ENCODE results near the gene KCNMA1.
"Not testable (repeated sequence)": the region's sequence is repeated elsewhere in the genome, so short reads cannot be mapped to it uniquely, and the experiment has no call there.

The KCNMA1 gene

GRCh38 chr10:77368006-77368405, 269.6 kb downstream of the KCNMA1 start:
- no peak for DNase-seq (ENCODE audit: low read depth)

GRCh38 chr10:77363210-77363609, 274.4 kb downstream of the KCNMA1 start:
- DNase-seq (ENCODE audit: low read depth): no peak

- DNase-seq (ENCODE audit: low read depth): no peak
These were observed 275.8 kb downstream of the KCNMA1 start for GRCh38 chr10:77361831-77362230.

- DNase-seq (ENCODE audit: low read depth): no peak
These were observed 276.2 kb downstream of the KCNMA1 start for GRCh38 chr10:77361426-77361825.

- DNase-seq (ENCODE audit: low read depth): no peak
These were observed 276.8 kb downstream of the KCNMA1 start for GRCh38 chr10:77360835-77361234.

- no peak for DNase-seq (ENCODE audit: low read depth)
These were observed 277.6 kb downstream of the KCNMA1 start for GRCh38 chr10:77359950-77360520.

DNA sequence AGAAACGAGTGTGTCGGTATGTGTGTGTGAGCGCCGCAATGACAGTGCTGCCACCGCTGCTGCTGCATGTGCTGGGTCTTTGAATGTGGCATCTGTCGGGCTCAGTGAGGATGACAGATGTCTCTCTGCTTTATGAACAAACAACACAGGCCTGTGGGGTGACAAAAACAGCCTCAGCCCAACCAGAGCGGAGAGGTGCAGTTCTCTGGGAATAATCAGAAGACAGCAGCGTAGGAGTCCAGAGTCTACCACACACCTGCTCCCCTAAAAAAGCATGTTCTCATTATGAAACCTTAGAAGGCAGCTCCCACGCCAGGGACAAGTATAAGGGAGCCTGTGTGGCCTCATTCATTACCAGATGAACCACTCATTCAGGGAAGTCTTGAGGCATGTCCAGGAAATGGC, 278.3 kb downstream of the KCNMA1 start:
- DNase-seq (ENCODE audit: low read depth): no peak

DNA sequence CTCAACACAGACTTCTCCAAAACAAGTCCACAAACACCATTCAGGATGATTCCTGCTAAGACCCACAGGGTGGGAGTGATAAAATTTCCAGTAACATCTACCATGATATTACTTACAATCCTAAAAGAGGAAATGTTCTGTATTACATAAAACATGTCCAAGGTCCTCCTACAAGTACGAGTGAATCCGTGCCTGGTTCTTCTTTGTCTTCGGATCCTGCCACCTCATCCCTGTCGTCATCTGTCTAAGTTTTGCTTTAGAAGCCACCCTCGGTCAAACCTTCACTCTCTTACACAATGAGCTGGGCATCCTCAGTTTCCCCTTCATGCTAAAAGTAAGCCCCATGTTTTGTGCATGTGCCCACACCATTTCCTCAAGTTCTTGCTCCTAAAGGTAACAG, 279.0 kb downstream of the KCNMA1 start:
- no peak for DNase-seq (ENCODE audit: low read depth)

DNA sequence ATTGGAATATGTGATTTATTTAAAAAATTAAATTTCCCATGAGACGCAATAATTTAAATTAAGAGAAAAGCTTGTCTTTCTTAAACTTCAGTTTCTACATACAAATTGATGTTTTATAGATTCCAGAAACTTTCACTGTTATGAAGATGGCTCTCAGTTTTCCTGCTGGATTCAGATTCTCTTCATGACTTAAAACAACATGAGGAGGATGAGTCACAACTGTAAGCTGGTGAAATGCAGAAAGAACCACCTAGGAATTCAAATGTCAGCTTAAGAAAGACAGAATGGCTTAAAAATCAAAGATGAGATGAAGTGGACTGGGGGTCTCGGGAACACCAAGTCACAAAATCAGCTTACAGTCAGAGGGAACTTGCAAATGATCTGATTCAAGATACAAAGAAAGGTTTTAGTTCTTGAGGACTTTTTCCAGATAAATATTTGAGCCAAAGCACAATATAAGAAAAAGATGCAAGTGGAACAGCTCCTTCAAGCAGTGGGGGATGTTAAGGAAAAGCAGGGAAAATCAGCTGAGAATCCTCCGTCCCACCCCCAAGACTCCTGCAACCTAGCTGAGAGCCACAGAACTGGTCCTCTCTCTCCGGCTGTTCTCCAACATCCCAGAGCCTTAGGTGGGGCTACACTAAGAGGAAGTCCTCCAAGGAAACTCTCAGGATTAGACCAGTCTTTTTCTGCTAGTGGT, 279.8 kb downstream of the KCNMA1 start:
- DNase-seq (ENCODE audit: low read depth): no peak

GRCh38 chr10:77357185-77357584, 280.4 kb downstream of the KCNMA1 start:
- DNase-seq (ENCODE audit: low read depth): no peak

- no peak for DNase-seq (ENCODE audit: low read depth)
These were observed 281.8 kb downstream of the KCNMA1 start for GRCh38 chr10:77355844-77356243.

- no peak for DNase-seq (ENCODE audit: low read depth)
These were observed 286.2 kb downstream of the KCNMA1 start for GRCh38 chr10:77351386-77351785.

GRCh38 chr10:77350711-77351119, 286.9 kb downstream of the KCNMA1 start:
- DNase-seq (ENCODE audit: low read depth): peak; percentile 40

- no peak for DNase-seq (ENCODE audit: low read depth)
These were observed 287.5 kb downstream of the KCNMA1 start for GRCh38 chr10:77350134-77350533.

DNA sequence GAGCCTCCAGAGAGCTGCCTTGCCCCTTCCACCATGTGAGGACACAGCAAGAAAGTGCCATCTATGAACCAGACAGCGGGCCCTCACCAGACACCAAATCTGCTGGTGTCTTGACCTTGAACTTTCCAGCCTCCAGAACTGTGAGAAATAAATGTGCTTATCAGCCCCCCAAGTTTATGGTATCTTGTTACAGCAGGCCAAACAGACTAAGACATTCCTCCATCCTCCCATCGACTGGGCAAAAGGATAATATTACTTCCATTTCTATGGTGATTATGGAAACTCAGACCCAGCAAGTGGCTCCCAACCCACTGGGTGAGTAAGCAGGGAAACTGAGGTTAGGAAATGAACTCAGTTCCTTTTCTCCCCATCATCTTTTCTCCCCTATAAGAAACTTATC, 288.4 kb downstream of the KCNMA1 start:
- no peak for DNase-seq (ENCODE audit: low read depth)

- DNase-seq (ENCODE audit: low read depth): no peak
These were observed 288.9 kb downstream of the KCNMA1 start for GRCh38 chr10:77348751-77349150.

DNA sequence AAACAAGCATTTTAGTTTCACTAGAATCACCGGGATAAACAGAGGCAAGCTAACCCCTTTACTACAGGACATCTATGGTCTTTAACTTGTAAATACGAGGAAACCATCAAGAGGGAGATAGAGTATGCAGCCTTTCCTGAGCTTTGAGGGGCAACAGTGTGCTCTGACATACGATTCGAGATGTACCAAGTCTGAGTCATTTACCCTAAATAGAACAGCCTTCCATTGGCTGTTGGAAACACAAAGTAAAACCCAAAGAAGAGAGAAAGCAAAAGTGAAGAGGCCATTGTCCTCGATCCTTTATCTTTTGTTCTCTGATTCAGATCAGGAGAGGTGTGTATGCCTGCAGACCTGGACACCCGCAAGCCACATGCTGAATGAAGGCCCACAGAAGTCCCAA, 289.5 kb downstream of the KCNMA1 start:
- DNase-seq (ENCODE audit: low read depth): no peak

DNA sequence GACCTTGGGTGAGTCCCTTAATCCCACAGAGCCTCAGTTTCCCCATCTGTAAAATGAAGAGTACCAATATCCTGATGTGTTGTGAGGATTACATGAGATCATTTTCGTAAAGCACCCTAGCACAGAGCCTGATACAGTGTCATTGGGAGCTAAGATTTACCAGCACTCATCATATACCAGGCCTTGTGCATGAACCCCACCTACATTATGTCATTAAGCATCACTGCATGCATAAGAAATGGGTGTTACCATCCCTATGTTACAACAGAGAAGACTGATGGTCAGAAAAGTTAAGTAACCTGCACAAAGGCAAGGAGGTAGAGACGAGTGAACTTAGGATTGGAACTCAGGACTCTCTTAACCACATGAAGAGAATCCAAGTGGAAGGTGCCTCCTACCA, 290.6 kb downstream of the KCNMA1 start:
- no peak for DNase-seq (ENCODE audit: low read depth)

- DNase-seq (ENCODE audit: low read depth): no peak
These were observed 296.6 kb downstream of the KCNMA1 start for GRCh38 chr10:77341055-77341454.

- DNase-seq (ENCODE audit: low read depth): not testable (repeated sequence)
These were observed 297.7 kb downstream of the KCNMA1 start for GRCh38 chr10:77339872-77340271.

DNA sequence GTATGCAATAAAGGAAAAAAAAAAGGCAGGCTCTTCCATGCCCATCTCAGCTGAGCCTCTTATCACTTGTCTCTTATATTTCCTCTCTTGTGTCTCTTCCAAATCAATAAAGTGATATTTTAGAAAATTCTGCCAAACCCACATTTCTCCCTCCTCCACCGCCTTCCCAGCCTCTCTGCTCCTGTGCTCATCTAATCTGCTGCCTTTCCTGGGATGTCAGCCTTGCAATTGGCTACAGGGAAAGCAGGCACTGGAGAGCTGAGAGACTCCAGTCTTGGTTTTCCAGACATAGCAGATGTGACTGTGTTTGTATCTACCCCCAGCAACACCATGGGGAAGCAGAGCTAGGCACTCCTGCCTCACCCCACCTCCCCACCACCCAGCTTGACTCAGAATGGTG, 298.4 kb downstream of the KCNMA1 start:
- no peak for DNase-seq (ENCODE audit: low read depth)

DNA sequence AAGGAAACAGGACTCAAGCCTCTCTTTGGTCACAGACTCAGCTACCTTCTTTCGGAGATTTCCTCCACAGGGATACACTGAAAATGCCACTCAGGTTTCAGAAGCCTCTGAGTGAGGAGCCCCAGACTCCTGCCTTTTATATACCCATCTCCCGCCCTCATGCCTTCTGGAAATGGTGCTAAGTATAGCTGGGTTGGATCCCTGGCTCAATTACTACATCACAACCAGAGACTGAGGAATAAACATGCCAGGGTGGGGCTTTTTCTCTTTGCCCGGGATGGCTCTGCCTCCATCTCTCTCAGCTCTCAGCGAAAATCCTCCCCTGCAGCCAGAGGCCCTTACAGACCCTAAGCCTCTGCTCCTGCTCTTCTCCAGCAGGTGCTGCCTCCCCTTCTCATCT, 299.5 kb downstream of the KCNMA1 start:
- no peak for DNase-seq (ENCODE audit: low read depth)

- no peak for DNase-seq (ENCODE audit: low read depth)
These were observed 303.1 kb downstream of the KCNMA1 start for GRCh38 chr10:77334501-77334900.

Data from activated T-cell treated with anti-CD3 and anti-CD28 coated beads for 48 hours (primary cell).